MM.1S (cell line): Measurements from ENCODE around the gene PRKCE.

Experiments
- DNase-seq: peaks from one replicate; pipeline ENCODE4 v3.0.0-alpha.2; 2015
- H2AFZ ChIP-seq: fragments of 300-600 bp; sonication (generic); 2 replicates; pipeline ENCODE4 v1.6.0; 2016; ENCODE audit warnings: antibody characterized with exemption, low read length
- H3F3A ChIP-seq: fragments of 300-600 bp; sonication (generic); 2 replicates; pipeline ENCODE4 v1.6.1; 2016; ENCODE audit warnings: mild to moderate bottlenecking, antibody characterized with exemption, low read length, moderate library complexity, mixed read lengths; ENCODE audit not compliant: insufficient read depth
- H3K27ac ChIP-seq: fragments of 300-600 bp; sonication (generic); 2 replicates; pipeline ENCODE4 v1.5.1; 2016; ENCODE audit warnings: mild to moderate bottlenecking, low read length
- H3K27me3 ChIP-seq: fragments of 300-600 bp; sonication (generic); replicated peaks from 2 replicates; pipeline ENCODE4 v1.6.0; 2016; ENCODE audit warnings: low read length; ENCODE audit not compliant: insufficient read depth
- H3K36me3 ChIP-seq: fragments of 300-600 bp; sonication (generic); replicated peaks from 2 replicates; pipeline ENCODE4 v1.6.1; 2016; ENCODE audit warnings: mild to moderate bottlenecking, low read length, mixed read lengths; ENCODE audit not compliant: insufficient read depth
- H3K4me1 ChIP-seq: fragments of 300-600 bp; sonication (generic); 2 replicates; pipeline ENCODE4 v1.6.1; 2016; ENCODE audit warnings: low read length, mixed read lengths
- H3K4me2 ChIP-seq: fragments of 300-600 bp; sonication (generic); 2 replicates; pipeline ENCODE4 v1.6.0; 2016; ENCODE audit warnings: low read depth, low read length
- H3K4me3 ChIP-seq: fragments of 300-600 bp; sonication (generic); 2 replicates; pipeline ENCODE4 v1.5.1; 2016; ENCODE audit warnings: low read length, mixed read lengths
- H3K79me2 ChIP-seq: fragments of 300-600 bp; sonication (generic); 2 replicates; pipeline ENCODE4 v1.6.1; 2016; ENCODE audit warnings: mixed run types, low read length, mixed read lengths
- H3K9ac ChIP-seq: fragments of 300-600 bp; sonication (generic); 2 replicates; pipeline ENCODE4 v1.6.1; 2016; ENCODE audit warnings: low read length, mixed read lengths
- H3K9me2 ChIP-seq: fragments of 300-600 bp; sonication (generic); replicated peaks from 2 replicates; pipeline ENCODE4 v1.6.1; 2016; ENCODE audit warnings: mild to moderate bottlenecking, low read length, mixed read lengths; ENCODE audit not compliant: insufficient read depth
- H3K9me3 ChIP-seq: fragments of 300-600 bp; sonication (generic); replicated peaks from 2 replicates; pipeline ENCODE4 v1.6.1; 2016; ENCODE audit warnings: mild to moderate bottlenecking, low read length, mixed read lengths; ENCODE audit not compliant: insufficient read depth
- H4K20me1 ChIP-seq: fragments of 300-600 bp; sonication (generic); 2 replicates; pipeline ENCODE4 v1.6.1; 2016; ENCODE audit warnings: mild to moderate bottlenecking, low read length, moderate library complexity, mixed read lengths; ENCODE audit not compliant: insufficient read depth
- CTCF ChIP-seq: fragments of 300-600 bp; sonication (generic); IDR thresholded peaks from 2 replicates; pipeline ENCODE4 v1.5.1; 2016; ENCODE audit warnings: antibody characterized with exemption, low read length, mixed read lengths
- EZH2 ChIP-seq: fragments of 300-600 bp; sonication (generic); optimal IDR thresholded peaks from 2 replicates; pipeline ENCODE3; 2017; ENCODE audit warnings: low read depth, mild to moderate bottlenecking, antibody characterized with exemption, low read length, mixed read lengths
- EZH2phosphoT487 ChIP-seq: fragments of 300-600 bp; sonication (generic); IDR thresholded peaks from 2 replicates; pipeline ENCODE4 v1.6.1; 2018; ENCODE audit warnings: antibody characterized with exemption, low read length

PRKCE gene

DNA sequence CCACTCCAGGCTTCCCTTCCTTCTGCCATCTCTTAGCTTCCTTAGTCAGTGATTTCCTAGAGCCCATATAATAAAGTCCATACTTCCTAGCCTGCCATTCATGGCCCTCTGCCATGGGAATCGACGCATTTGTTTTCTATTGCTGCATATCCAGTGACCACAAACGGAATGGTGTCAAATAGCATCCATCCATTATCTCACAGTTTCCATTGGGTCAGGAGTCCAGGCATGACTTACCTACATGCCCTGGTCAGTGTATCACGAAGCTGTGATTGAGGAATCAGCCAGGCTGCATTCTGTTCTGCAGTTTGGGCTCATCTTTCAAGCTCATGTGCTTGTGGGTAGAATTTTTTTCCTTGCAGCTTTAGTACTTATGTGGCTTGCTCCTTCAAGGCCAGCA, 436.0 kb downstream of the PRKCE start:
- H3F3A ChIP-seq: no peaks in the 10 kb centered on the region
- no peaks in the 10 kb centered on the region for H3K79me2 ChIP-seq
- no peaks in the 10 kb centered on the region for H3K9me2 ChIP-seq
- TF ChIP-seq CTCF (no peak), EZH2phosphoT487 (no peak), EZH2 (no peak)
- no peaks in the 10 kb centered on the region for H3K36me3 ChIP-seq
- DNase-seq: no peak
- no peak overlapping the region for H3K4me3 ChIP-seq
- H3K9ac ChIP-seq: no peak overlapping the region
- H2AFZ ChIP-seq: no peak overlapping the region
- H3K27me3 ChIP-seq: no peaks in the 10 kb centered on the region
- no peak overlapping the region for H3K27ac ChIP-seq
- no peaks in the 10 kb centered on the region for H4K20me1 ChIP-seq
- no peaks in the 10 kb centered on the region for H3K4me1 ChIP-seq
- H3K4me2 ChIP-seq: no peak overlapping the region
- no peaks in the 10 kb centered on the region for H3K9me3 ChIP-seq

- H3K9me3 ChIP-seq: no peaks in the 10 kb centered on the region
- H3K4me2 ChIP-seq: no peak overlapping the region
- no peak overlapping the region for H3K9ac ChIP-seq
- DNase-seq: no peak
- no peak overlapping the region for H2AFZ ChIP-seq
- H3F3A ChIP-seq: no peaks in the 10 kb centered on the region
- no peaks in the 10 kb centered on the region for H3K79me2 ChIP-seq
- no peak overlapping the region for H3K4me3 ChIP-seq
- H3K9me2 ChIP-seq: no peaks in the 10 kb centered on the region
- H3K27ac ChIP-seq: no peak overlapping the region
- H3K36me3 ChIP-seq: no peaks in the 10 kb centered on the region
- no peaks in the 10 kb centered on the region for H4K20me1 ChIP-seq
- no peaks in the 10 kb centered on the region for H3K4me1 ChIP-seq
- TF ChIP-seq CTCF: no peak
- H3K27me3 ChIP-seq: no peaks in the 10 kb centered on the region
Observed at GRCh38 chr2:46091004-46091403, 439.5 kb downstream of the PRKCE start.

GRCh38 chr2:46091961-46092667, 440.6 kb downstream of the PRKCE start:
- H3K9me3 ChIP-seq: no peaks in the 10 kb centered on the region
- H3F3A ChIP-seq: no peaks in the 10 kb centered on the region
- TF ChIP-seq CTCF (no peak), EZH2 (no peak), EZH2phosphoT487 (no peak)
- H3K27ac ChIP-seq: no peak overlapping the region
- no peak for DNase-seq
- H3K9ac ChIP-seq: no peak overlapping the region
- H3K4me2 ChIP-seq: no peak overlapping the region
- H3K27me3 ChIP-seq: no peaks in the 10 kb centered on the region
- H2AFZ ChIP-seq: no peak overlapping the region
- H3K4me1 ChIP-seq: no peaks in the 10 kb centered on the region
- no peaks in the 10 kb centered on the region for H4K20me1 ChIP-seq
- no peaks in the 10 kb centered on the region for H3K36me3 ChIP-seq
- no peak overlapping the region for H3K4me3 ChIP-seq
- no peaks in the 10 kb centered on the region for H3K9me2 ChIP-seq
- H3K79me2 ChIP-seq: no peaks in the 10 kb centered on the region
